ENCODE measurements around the gene HMCN1. TPM values are rescaled to one million over a fixed set of nuclear protein-coding genes. Genes with fewer than 3 reads are reported as not detected.

HMCN1 gene
- total and polyA plus RNA-seq, 2 donors from 2014 or later: 0.97 to 2.7 TPM

DNA sequence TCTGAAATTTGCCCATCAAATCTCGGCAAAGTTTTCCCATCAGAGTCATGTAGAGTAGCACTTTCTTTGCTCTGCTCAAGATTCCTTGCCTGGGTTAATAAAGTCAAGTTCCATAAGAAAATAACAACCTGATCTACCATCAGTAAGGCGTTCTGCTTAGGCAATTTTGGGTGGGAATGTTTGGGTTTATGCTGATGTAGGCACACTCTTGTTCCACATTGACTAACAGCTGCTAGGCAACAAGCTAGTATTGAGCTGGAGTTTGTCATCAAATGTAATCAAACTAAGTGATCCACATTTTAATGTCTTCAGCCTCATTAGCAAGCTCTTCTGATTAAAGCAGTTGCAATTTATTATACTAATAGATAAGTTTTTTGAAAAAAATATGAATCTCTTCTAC lies 12.1 kb upstream of the HMCN1 start:
- H3K27ac ChIP-seq (ENCODE audit: low read depth in 2 of 2, low read length in 2 of 2): no peak overlapping the region
- no peak overlapping the region for H3K4me3 ChIP-seq (ENCODE audit: low read length in 3 of 3)
- no peak for TF ChIP-seq CTCF (IDR thresholded peaks at IDR 0.05; ENCODE audit: borderline replicate concordance, extremely low read depth, insufficient read depth)
- H3K36me3 ChIP-seq (ENCODE audit: control insufficient read depth in 2 of 3, insufficient read depth in 3 of 3, low read length in 3 of 3): no peaks in the 10 kb centered on the region
- no peak for DNase-seq
- H3K9ac ChIP-seq (ENCODE audit: low read length in 3 of 3): no peak overlapping the region
- no peaks in the 10 kb centered on the region for H3K27me3 ChIP-seq (ENCODE audit: control insufficient read depth, insufficient read depth, low read length)
- H3K4me1 ChIP-seq (ENCODE audit: control insufficient read depth in 2 of 3, insufficient read depth in 2 of 3, low read depth in 1 of 3, low read length in 3 of 3): no peaks in the 10 kb centered on the region
- no peak for FAIRE-seq
- intact Hi-C loops (cut with DNase I): no loop called here
- no peaks in the 10 kb centered on the region for H3K9me3 ChIP-seq (ENCODE audit: control insufficient read depth in 2 of 3, insufficient read depth in 1 of 3, low read length in 3 of 3)

DNA sequence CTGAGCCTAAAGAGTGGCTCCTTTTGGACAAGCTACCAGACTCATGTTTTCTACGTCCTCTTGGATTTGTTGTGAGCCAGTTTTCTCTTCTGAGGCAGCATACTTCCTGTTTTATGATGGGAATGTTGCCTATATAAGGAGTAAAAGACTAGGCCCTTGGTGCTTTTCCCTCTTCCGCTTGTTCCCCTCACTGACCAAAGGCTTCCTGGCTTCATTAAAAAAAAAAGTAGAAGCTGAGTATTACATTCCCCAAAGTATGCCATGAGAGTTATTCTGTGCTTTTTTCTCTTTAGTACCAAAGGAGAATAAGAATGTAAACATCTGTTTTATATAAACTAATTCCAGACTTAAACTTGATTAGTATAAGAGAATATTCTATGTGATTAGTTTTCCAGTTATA lies 6.5 kb upstream of the HMCN1 start:
- H3K4me1 ChIP-seq (ENCODE audit: control insufficient read depth in 2 of 3, insufficient read depth in 2 of 3, low read depth in 1 of 3, low read length in 3 of 3): no peaks in the 10 kb centered on the region
- TF ChIP-seq CTCF (IDR thresholded peaks at IDR 0.05; ENCODE audit: borderline replicate concordance, extremely low read depth, insufficient read depth): no peak
- H3K9ac ChIP-seq (ENCODE audit: low read length in 3 of 3): no peak overlapping the region
- FAIRE-seq: no peak
- no peak overlapping the region for H3K27ac ChIP-seq (ENCODE audit: low read depth in 2 of 2, low read length in 2 of 2)
- no peaks in the 10 kb centered on the region for H3K36me3 ChIP-seq (ENCODE audit: control insufficient read depth in 2 of 3, insufficient read depth in 3 of 3, low read length in 3 of 3)
- no peak overlapping the region for H3K4me3 ChIP-seq (ENCODE audit: low read length in 3 of 3)
- no peak for DNase-seq
- H3K27me3 ChIP-seq (ENCODE audit: control insufficient read depth, insufficient read depth, low read length): no peaks in the 10 kb centered on the region
- intact Hi-C loops (cut with DNase I): no loop called here
- H3K9me3 ChIP-seq (ENCODE audit: control insufficient read depth in 2 of 3, insufficient read depth in 1 of 3, low read length in 3 of 3): no peaks in the 10 kb centered on the region

DNA sequence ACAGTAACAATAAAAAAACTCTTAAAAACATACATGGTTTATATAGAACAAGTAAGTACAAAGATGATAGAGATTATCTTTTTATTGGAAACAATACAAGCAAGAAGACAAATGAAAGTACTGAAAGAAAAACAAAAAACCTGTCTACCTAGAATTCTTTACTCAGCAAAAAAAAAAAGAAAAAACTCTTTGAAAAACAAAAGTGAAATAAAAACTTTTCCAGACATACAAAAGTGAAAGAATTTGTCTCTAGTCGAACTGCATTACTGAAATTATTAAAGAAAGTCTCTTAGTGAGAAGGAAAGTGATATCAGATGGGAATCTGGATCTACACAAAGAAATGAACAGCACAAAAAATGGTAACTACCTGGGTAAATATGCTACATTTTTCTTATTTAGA lies 2.7 kb upstream of the HMCN1 start:
- no peak for TF ChIP-seq CTCF (IDR thresholded peaks at IDR 0.05; ENCODE audit: borderline replicate concordance, extremely low read depth, insufficient read depth)
- FAIRE-seq: no peak
- no peaks in the 10 kb centered on the region for H3K9me3 ChIP-seq (ENCODE audit: control insufficient read depth in 2 of 3, insufficient read depth in 1 of 3, low read length in 3 of 3)
- H3K4me3 ChIP-seq (ENCODE audit: low read length in 3 of 3): no peak overlapping the region
- no peaks in the 10 kb centered on the region for H3K36me3 ChIP-seq (ENCODE audit: control insufficient read depth in 2 of 3, insufficient read depth in 3 of 3, low read length in 3 of 3)
- H3K27ac ChIP-seq (ENCODE audit: low read depth in 2 of 2, low read length in 2 of 2): no peak overlapping the region
- H3K27me3 ChIP-seq (ENCODE audit: control insufficient read depth, insufficient read depth, low read length): no peaks in the 10 kb centered on the region
- DNase-seq: no peak
- H3K4me1 ChIP-seq (ENCODE audit: control insufficient read depth in 2 of 3, insufficient read depth in 2 of 3, low read depth in 1 of 3, low read length in 3 of 3): peaks cover 0 to 4% (median 0%) of the 10 kb centered on the region in 3 donors
- H3K9ac ChIP-seq (ENCODE audit: low read length in 3 of 3): no peak overlapping the region
- intact Hi-C loops (cut with DNase I): loop anchor here (10.0 kb wide), 1 partner anchor 493 kb away; no protein-coding TSS in a partner anchor

- no peak overlapping the region for H3K9ac ChIP-seq (ENCODE audit: low read length in 3 of 3)
- DNase-seq: peak in 4 of 5 donors; percentile 67 to 93 (median 82)
- peaks cover 0 to 4% (median 0%) of the 10 kb centered on the region in 3 donors for H3K4me1 ChIP-seq (ENCODE audit: control insufficient read depth in 2 of 3, insufficient read depth in 2 of 3, low read depth in 1 of 3, low read length in 3 of 3)
- no peak overlapping the region for H3K27ac ChIP-seq (ENCODE audit: low read depth in 2 of 2, low read length in 2 of 2)
- no peaks in the 10 kb centered on the region for H3K9me3 ChIP-seq (ENCODE audit: control insufficient read depth in 2 of 3, insufficient read depth in 1 of 3, low read length in 3 of 3)
- FAIRE-seq: no peak
- no peak for TF ChIP-seq CTCF (IDR thresholded peaks at IDR 0.05; ENCODE audit: borderline replicate concordance, extremely low read depth, insufficient read depth)
- no peak overlapping the region for H3K4me3 ChIP-seq (ENCODE audit: low read length in 3 of 3)
- intact Hi-C loops (cut with DNase I): loop anchor here (10.0 kb wide), 1 partner anchor 492 kb away; no protein-coding TSS in a partner anchor
- no peaks in the 10 kb centered on the region for H3K27me3 ChIP-seq (ENCODE audit: control insufficient read depth, insufficient read depth, low read length)
- no peaks in the 10 kb centered on the region for H3K36me3 ChIP-seq (ENCODE audit: control insufficient read depth in 2 of 3, insufficient read depth in 3 of 3, low read length in 3 of 3)
Measured at GRCh38 chr1:185732951-185733350, 1.2 kb upstream of the HMCN1 start.

Data from kidney (tissue), 14 donors.